K562 (cell line): ENCODE results near the gene CAPRIN1. TPM values are rescaled to one million over a fixed set of nuclear protein-coding genes. Genes with fewer than 3 reads are reported as not detected.

Source experiments
- C11orf30 ChIP-seq: fragments of 450-650 bp; IDR thresholded peaks from 2 replicates; pipeline ENCODE4 v1.6.1; 2016; ENCODE audit warnings: low read depth, mild to moderate bottlenecking
- FIP1L1 ChIP-seq: fragments of 200-400 bp; formaldehyde crosslinking; IDR thresholded peaks from 2 replicates; pipeline ENCODE4 v1.6.1; 2018; ENCODE audit warnings: mild to moderate bottlenecking, low read depth, low read length; ENCODE audit not compliant: poor library complexity, severe bottlenecking
- HOXB6 ChIP-seq: fragments of 250-450 bp; sonication (Bioruptor Pico); IDR thresholded peaks from 2 replicates; pipeline ENCODE4 v1.5.1; 2022; ENCODE audit warnings: mild to moderate bottlenecking, borderline replicate concordance
- KLF1 ChIP-seq: fragments of 450-650 bp; IDR thresholded peaks from 2 replicates; pipeline ENCODE4 v1.6.1; 2016; ENCODE audit warnings: missing genetic modification characterization, missing compliant biosample characterization
- MCM2 ChIP-seq: fragments of 450-650 bp; IDR thresholded peaks from 2 replicates; pipeline ENCODE4 v1.6.1; 2017; ENCODE audit warnings: low read depth, mild to moderate bottlenecking
- NCOA4 ChIP-seq: fragments of 450-650 bp; IDR thresholded peaks from 2 replicates; pipeline ENCODE4 v1.6.1; 2018; ENCODE audit warnings: mild to moderate bottlenecking; ENCODE audit not compliant: partially characterized antibody
- NFIC ChIP-seq: fragments of 450-650 bp; IDR thresholded peaks from 2 replicates; pipeline ENCODE4 v1.6.1; 2017; ENCODE audit warnings: mild to moderate bottlenecking, inconsistent platforms
- NR3C1 ChIP-seq: sonication (generic); formaldehyde crosslinking; IDR thresholded peaks from 2 replicates; pipeline ENCODE4 v1.8.1; 2022; ENCODE audit warnings: missing genetic modification reagents
- RBM15 ChIP-seq: fragments of 200-400 bp; formaldehyde crosslinking; IDR thresholded peaks from 2 replicates; pipeline ENCODE4 v1.6.1; 2018; ENCODE audit warnings: mild to moderate bottlenecking, low read length, moderate library complexity; ENCODE audit not compliant: insufficient read depth
- XRCC3 ChIP-seq: fragments of 450-650 bp; IDR thresholded peaks from 2 replicates; pipeline ENCODE4 v1.6.1; 2017; ENCODE audit warnings: mild to moderate bottlenecking, moderate library complexity
- ZKSCAN1 ChIP-seq: fragments of 150-350 bp; IDR thresholded peaks from 2 replicates; pipeline ENCODE4 v1.6.1; 2016; ENCODE audit warnings: low read depth, low read length
- ZNF146 ChIP-seq: IDR thresholded peaks from one replicate; pipeline ENCODE4 v1.6.1; 2018; ENCODE audit warnings: missing compliant biosample characterization; ENCODE audit not compliant: unreplicated experiment
- ZNF586 ChIP-seq: fragments of 450-650 bp; formaldehyde crosslinking; conservative IDR thresholded peaks from 2 replicates; pipeline ENCODE4 v1.4.0; 2020; ENCODE audit warnings: mild to moderate bottlenecking, moderate library complexity
- ZNF778 ChIP-seq: fragments of 450-650 bp; formaldehyde crosslinking; IDR thresholded peaks from 2 replicates; pipeline ENCODE4 v1.4.0; 2020; ENCODE audit warnings: mild to moderate bottlenecking, moderate library complexity
- polyA plus RNA-seq, 8 experiments: library from polyadenylated mRNA; depleted of rRNA in 4 of 8; stranded (reverse) in 5 of 8; unstranded in 3 of 8; fragments of >200 nt; fragmentation: Nextera tagmentation in 2 of 8; fragmentation: Illumina TruSeq in 1 of 8; extraction: Ambion mirVana in 2 of 8; extraction: Trizol in 1 of 8; gene quantifications; 2 replicates each; pipeline versions ENCODE4 v1.2.1 to v1.2.3, GENCODE V29; 2011 to 2014; ENCODE audit warnings: inconsistent platforms in 1 of 8, missing spikeins in 1 of 8
- total RNA-seq, 7 experiments: library from RNA; depleted of rRNA in 6 of 7; stranded (reverse); fragments of >200 nt in 6 of 7; fragmentation: Illumina TruSeq in 2 of 7; extraction: Trizol in 2 of 7; gene quantifications; 2 replicates each; pipeline versions ENCODE4 v1.2.1 to v1.2.3, GENCODE V29; 2011 to 2021; ENCODE audit warnings: low replicate concordance in 1 of 7
- TF ChIP-seq, protein P1 (sequence below): sonication (generic); formaldehyde crosslinking; IDR thresholded peaks from 2 replicates; pipeline ENCODE4 v1.8.0; 2023; ENCODE audit warnings: mild to moderate bottlenecking, missing genetic modification reagents
- TF ChIP-seq, protein P2 (sequence below): sonication (generic); formaldehyde crosslinking; IDR thresholded peaks from 2 replicates; pipeline ENCODE4 v1.4.0; 2020; ENCODE audit warnings: mild to moderate bottlenecking, missing genetic modification reagents
- TF ChIP-seq, protein P3 (sequence below): sonication (generic); formaldehyde crosslinking; IDR thresholded peaks from 2 replicates; pipeline ENCODE4 v1.5.0; 2020; ENCODE audit warnings: missing genetic modification reagents
- TF ChIP-seq, protein P4 (sequence below): fragments of 250-450 bp; sonication (Bioruptor Pico); IDR thresholded peaks from 2 replicates; pipeline ENCODE4 v1.9.0; 2021; ENCODE audit warnings: mild to moderate bottlenecking, inconsistent platforms

The CAPRIN1 gene
- total and polyA plus RNA-seq, 9 of the 15 experiments (the other 6 are each of a cell fraction or from before 2014, with no cell fraction given): 49.6 to 271 (median 244) TPM

DNA sequence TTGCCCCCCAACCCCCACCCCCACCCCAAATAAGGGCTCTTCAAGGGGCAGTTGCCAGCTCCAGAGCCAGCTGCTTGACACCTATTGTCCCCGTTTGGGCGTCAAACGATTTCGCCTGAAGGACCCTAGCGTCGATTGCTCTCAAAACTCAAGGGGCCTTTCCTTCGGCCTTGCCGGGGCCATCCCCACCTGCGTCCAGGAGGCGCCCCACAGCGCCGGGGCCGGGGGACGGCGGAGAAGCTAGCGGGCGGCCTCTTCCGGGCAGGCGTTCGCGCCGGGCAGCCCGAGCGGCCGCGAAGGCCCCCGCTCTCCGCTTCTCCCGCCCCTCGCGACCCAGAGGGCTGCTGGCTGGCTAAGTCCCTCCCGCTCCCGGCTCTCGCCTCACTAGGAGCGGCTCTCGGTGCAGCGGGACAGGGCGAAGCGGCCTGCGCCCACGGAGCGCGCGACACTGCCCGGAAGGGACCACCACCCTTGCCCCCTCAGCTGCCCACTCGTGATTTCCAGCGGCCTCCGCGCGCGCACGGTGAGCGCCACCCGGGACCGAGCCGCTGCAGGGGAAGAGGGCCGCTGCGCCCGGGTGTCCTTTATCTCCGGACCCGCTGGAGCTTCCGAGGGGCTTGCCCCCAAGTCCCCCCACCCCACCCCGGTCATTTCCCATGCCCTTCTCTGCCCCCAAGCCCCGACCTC, at the start of gene CAPRIN1 (continued):
- TF ChIP-seq, protein P1, sequence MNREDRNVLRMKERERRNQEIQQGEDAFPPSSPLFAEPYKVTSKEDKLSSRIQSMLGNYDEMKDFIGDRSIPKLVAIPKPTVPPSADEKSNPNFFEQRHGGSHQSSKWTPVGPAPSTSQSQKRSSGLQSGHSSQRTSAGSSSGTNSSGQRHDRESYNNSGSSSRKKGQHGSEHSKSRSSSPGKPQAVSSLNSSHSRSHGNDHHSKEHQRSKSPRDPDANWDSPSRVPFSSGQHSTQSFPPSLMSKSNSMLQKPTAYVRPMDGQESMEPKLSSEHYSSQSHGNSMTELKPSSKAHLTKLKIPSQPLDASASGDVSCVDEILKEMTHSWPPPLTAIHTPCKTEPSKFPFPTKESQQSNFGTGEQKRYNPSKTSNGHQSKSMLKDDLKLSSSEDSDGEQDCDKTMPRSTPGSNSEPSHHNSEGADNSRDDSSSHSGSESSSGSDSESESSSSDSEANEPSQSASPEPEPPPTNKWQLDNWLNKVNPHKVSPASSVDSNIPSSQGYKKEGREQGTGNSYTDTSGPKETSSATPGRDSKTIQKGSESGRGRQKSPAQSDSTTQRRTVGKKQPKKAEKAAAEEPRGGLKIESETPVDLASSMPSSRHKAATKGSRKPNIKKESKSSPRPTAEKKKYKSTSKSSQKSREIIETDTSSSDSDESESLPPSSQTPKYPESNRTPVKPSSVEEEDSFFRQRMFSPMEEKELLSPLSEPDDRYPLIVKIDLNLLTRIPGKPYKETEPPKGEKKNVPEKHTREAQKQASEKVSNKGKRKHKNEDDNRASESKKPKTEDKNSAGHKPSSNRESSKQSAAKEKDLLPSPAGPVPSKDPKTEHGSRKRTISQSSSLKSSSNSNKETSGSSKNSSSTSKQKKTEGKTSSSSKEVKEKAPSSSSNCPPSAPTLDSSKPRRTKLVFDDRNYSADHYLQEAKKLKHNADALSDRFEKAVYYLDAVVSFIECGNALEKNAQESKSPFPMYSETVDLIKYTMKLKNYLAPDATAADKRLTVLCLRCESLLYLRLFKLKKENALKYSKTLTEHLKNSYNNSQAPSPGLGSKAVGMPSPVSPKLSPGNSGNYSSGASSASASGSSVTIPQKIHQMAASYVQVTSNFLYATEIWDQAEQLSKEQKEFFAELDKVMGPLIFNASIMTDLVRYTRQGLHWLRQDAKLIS: peak; percentile 60; the same call in 1 of the 2 replicates
- TF ChIP-seq ZNF586 (no peak), C11orf30 (peak; percentile 22; the same call in 1 of the 2 replicates), RBM15 (no peak), XRCC3 (no peak), HOXB6 (no peak), FIP1L1 (peak; percentile 92), ZNF778 (no peak), NFIC (peak; percentile 43; the same call in 1 of the 2 replicates), KLF1 (tag) (no peak), NCOA4 (no peak), ZKSCAN1 (0 out of 2 replicates have a peak, but pooled peaks have one; percentile 5), MCM2 (no peak), NR3C1 (CRISPR knock-in tag) (no peak), ZNF146 (CRISPR knock-in tag) (no peak)
- TF ChIP-seq, protein P2, sequence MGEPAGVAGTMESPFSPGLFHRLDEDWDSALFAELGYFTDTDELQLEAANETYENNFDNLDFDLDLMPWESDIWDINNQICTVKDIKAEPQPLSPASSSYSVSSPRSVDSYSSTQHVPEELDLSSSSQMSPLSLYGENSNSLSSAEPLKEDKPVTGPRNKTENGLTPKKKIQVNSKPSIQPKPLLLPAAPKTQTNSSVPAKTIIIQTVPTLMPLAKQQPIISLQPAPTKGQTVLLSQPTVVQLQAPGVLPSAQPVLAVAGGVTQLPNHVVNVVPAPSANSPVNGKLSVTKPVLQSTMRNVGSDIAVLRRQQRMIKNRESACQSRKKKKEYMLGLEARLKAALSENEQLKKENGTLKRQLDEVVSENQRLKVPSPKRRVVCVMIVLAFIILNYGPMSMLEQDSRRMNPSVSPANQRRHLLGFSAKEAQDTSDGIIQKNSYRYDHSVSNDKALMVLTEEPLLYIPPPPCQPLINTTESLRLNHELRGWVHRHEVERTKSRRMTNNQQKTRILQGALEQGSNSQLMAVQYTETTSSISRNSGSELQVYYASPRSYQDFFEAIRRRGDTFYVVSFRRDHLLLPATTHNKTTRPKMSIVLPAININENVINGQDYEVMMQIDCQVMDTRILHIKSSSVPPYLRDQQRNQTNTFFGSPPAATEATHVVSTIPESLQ: no peak
- TF ChIP-seq, protein P3, sequence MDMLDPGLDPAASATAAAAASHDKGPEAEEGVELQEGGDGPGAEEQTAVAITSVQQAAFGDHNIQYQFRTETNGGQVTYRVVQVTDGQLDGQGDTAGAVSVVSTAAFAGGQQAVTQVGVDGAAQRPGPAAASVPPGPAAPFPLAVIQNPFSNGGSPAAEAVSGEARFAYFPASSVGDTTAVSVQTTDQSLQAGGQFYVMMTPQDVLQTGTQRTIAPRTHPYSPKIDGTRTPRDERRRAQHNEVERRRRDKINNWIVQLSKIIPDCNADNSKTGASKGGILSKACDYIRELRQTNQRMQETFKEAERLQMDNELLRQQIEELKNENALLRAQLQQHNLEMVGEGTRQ: no peak
- TF ChIP-seq, protein P4, sequence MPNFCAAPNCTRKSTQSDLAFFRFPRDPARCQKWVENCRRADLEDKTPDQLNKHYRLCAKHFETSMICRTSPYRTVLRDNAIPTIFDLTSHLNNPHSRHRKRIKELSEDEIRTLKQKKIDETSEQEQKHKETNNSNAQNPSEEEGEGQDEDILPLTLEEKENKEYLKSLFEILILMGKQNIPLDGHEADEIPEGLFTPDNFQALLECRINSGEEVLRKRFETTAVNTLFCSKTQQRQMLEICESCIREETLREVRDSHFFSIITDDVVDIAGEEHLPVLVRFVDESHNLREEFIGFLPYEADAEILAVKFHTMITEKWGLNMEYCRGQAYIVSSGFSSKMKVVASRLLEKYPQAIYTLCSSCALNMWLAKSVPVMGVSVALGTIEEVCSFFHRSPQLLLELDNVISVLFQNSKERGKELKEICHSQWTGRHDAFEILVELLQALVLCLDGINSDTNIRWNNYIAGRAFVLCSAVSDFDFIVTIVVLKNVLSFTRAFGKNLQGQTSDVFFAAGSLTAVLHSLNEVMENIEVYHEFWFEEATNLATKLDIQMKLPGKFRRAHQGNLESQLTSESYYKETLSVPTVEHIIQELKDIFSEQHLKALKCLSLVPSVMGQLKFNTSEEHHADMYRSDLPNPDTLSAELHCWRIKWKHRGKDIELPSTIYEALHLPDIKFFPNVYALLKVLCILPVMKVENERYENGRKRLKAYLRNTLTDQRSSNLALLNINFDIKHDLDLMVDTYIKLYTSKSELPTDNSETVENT: peak; percentile 82; the same call in 1 of the 2 replicates
